Hepatocyte (in vitro differentiated cells): ENCODE data around the gene SEMA5A. TPM values are rescaled to one million over a fixed set of nuclear protein-coding genes. Genes with fewer than 3 reads are reported as not detected.

Experiments
- DNase-seq: peaks from one replicate; pipeline ENCODE4 v3.0.0-alpha.2; 2016; ENCODE audit warnings: low spot score
- H2AFZ ChIP-seq: fragments of 200-600 bp; sonication (generic); 2 replicates; pipeline ENCODE4 v1.6.0; 2016; ENCODE audit warnings: antibody characterized with exemption, mild to moderate bottlenecking
- H3K27ac ChIP-seq: fragments of 200-600 bp; sonication (generic); 2 replicates; pipeline ENCODE4 v1.5.1; 2016; ENCODE audit warnings: mild to moderate bottlenecking
- H3K27me3 ChIP-seq: fragments of 200-600 bp; sonication (generic); 2 replicates; pipeline ENCODE4 v1.6.1; 2016
- H3K36me3 ChIP-seq: fragments of 200-600 bp; sonication (generic); replicated peaks from 2 replicates; pipeline ENCODE4 v1.5.1; 2016; ENCODE audit warnings: low read depth; ENCODE audit not compliant: insufficient read depth
- H3K4me1 ChIP-seq: fragments of 200-600 bp; sonication (generic); 2 replicates; pipeline ENCODE4 v1.5.1; 2016; ENCODE audit warnings: mild to moderate bottlenecking, moderate library complexity; ENCODE audit not compliant: insufficient read depth
- H3K4me2 ChIP-seq: fragments of 200-600 bp; sonication (generic); 2 replicates; pipeline ENCODE4 v1.6.0; 2016
- H3K4me3 ChIP-seq: fragments of 200-600 bp; sonication (generic); 2 replicates; pipeline ENCODE4 v1.5.1; 2016; ENCODE audit warnings: mild to moderate bottlenecking
- H3K79me2 ChIP-seq: fragments of 200-600 bp; sonication (generic); 2 replicates; pipeline ENCODE4 v1.6.0; 2017; ENCODE audit warnings: mild to moderate bottlenecking
- H3K9me2 ChIP-seq: fragments of 200-600 bp; sonication (generic); replicated peaks from 2 replicates; pipeline ENCODE4 v1.6.0; 2017; ENCODE audit warnings: mild to moderate bottlenecking; ENCODE audit not compliant: insufficient read depth
- H3K9me3 ChIP-seq: fragments of 200-600 bp; sonication (generic); 2 replicates; pipeline ENCODE4 v1.5.1; 2016; ENCODE audit warnings: low read depth, mild to moderate bottlenecking
- H4K20me1 ChIP-seq: fragments of 200-600 bp; sonication (generic); 2 replicates; pipeline ENCODE4 v1.6.0; 2016; ENCODE audit warnings: mild to moderate bottlenecking; ENCODE audit not compliant: insufficient read depth, poor library complexity, severe bottlenecking
- EZH2 ChIP-seq: fragments of 200-600 bp; sonication (generic); IDR thresholded peaks from 2 replicates; pipeline ENCODE4 v1.6.1; 2016; ENCODE audit warnings: antibody characterized with exemption, mild to moderate bottlenecking, borderline replicate concordance
- EZH2phosphoT487 ChIP-seq: fragments of 200-600 bp; sonication (generic); IDR thresholded peaks from one replicate; pipeline ENCODE4 v1.6.1; 2018; ENCODE audit warnings: antibody characterized with exemption, mild to moderate bottlenecking, low read depth, moderate library complexity; ENCODE audit not compliant: unreplicated experiment, severe bottlenecking
- WGBS: methylation state at CpG from one replicate; pipeline ENCODE4 v1.1.6; 2016; ENCODE audit warnings: low lambda C conversion rate; ENCODE audit errors: missing lambda C conversion rate; 5-methylcytosine and 5-hydroxymethylcytosine counted together
- polyA plus RNA-seq: library from polyadenylated mRNA; unstranded; fragments of >200 nt; fragmentation: Nextera tagmentation; extraction: Ambion mirVana; gene quantifications from 2 replicates; pipeline ENCODE4 v1.2.1, GENCODE V29; 2016
- total RNA-seq: library from RNA; depleted of rRNA; stranded (reverse); fragments of >200 nt; gene quantifications from 2 replicates; pipeline ENCODE4 v1.2.3, GENCODE V29; 2014
- TF ChIP-seq, protein P1 (sequence below): fragments of 200-600 bp; sonication (generic); IDR thresholded peaks from 2 replicates; pipeline ENCODE4 v1.5.1; 2016; ENCODE audit warnings: antibody characterized with exemption, mild to moderate bottlenecking; ENCODE audit not compliant: poor library complexity

SEMA5A gene
- total and polyA plus RNA-seq, 2 experiments from 2014 or later: 10.7 to 21.7 TPM

DNA sequence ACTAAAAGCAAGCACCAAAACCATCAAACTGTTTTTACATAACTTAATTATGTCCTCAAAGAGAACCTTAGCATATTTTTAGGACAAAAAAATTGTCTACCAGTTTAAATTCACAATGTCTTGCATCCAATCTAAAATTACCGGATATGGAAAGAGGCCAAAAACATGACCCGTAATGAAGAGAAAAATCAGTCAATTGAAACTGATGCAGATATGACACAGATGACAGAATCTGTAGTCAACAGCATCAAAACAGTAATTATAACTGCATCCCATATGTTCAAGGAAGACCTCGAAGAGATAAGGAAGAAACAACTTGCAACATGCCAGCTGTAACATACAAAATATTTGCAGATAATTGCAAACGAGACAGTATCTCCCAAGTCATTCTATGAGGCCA lies 473.2 kb downstream of the SEMA5A start:
- WGBS: 76% methylated on average over 4 of the region's 4 CpGs
- TF ChIP-seq EZH2: no peak
- no peak for TF ChIP-seq EZH2phosphoT487
- TF ChIP-seq, protein P1, sequence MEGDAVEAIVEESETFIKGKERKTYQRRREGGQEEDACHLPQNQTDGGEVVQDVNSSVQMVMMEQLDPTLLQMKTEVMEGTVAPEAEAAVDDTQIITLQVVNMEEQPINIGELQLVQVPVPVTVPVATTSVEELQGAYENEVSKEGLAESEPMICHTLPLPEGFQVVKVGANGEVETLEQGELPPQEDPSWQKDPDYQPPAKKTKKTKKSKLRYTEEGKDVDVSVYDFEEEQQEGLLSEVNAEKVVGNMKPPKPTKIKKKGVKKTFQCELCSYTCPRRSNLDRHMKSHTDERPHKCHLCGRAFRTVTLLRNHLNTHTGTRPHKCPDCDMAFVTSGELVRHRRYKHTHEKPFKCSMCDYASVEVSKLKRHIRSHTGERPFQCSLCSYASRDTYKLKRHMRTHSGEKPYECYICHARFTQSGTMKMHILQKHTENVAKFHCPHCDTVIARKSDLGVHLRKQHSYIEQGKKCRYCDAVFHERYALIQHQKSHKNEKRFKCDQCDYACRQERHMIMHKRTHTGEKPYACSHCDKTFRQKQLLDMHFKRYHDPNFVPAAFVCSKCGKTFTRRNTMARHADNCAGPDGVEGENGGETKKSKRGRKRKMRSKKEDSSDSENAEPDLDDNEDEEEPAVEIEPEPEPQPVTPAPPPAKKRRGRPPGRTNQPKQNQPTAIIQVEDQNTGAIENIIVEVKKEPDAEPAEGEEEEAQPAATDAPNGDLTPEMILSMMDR: no peak
- no peaks in the 10 kb centered on the region for H3K9me2 ChIP-seq
- H3K9me3 ChIP-seq: no peaks in the 10 kb centered on the region
- H3K36me3 ChIP-seq: no peaks in the 10 kb centered on the region
- H2AFZ ChIP-seq: no peak overlapping the region
- no peak overlapping the region for H3K4me3 ChIP-seq
- H3K4me2 ChIP-seq: no peak overlapping the region
- H3K27me3 ChIP-seq: no peaks in the 10 kb centered on the region
- no peak for DNase-seq
- H4K20me1 ChIP-seq: no peaks in the 10 kb centered on the region
- no peaks in the 10 kb centered on the region for H3K4me1 ChIP-seq
- H3K79me2 ChIP-seq: no peaks in the 10 kb centered on the region
- no peak overlapping the region for H3K27ac ChIP-seq

- TF ChIP-seq EZH2 (no peak), EZH2phosphoT487 (no peak)
- TF ChIP-seq, protein P1: no peak
- Histone ChIP-seq H3K36me3 (no peaks in the 10 kb centered on the region), H3K4me3 (no peak overlapping the region), H3K27ac (no peak overlapping the region), H3K4me1 (no peaks in the 10 kb centered on the region), H4K20me1 (no peaks in the 10 kb centered on the region), H3K4me2 (no peak overlapping the region), H3K27me3 (no peaks in the 10 kb centered on the region), H3K9me3 (no peaks in the 10 kb centered on the region), H3K79me2 (no peaks in the 10 kb centered on the region), H2AFZ (no peak overlapping the region), H3K9me2 (no peaks in the 10 kb centered on the region)
- DNase-seq: no peak
Measured at GRCh38 chr5:9071524-9071923, 474.4 kb downstream of the SEMA5A start.

GRCh38 chr5:9071074-9071473 lies 474.8 kb downstream of the SEMA5A start:
- no peaks in the 10 kb centered on the region for H4K20me1 ChIP-seq
- TF ChIP-seq, protein P1: no peak
- no peak for TF ChIP-seq EZH2
- TF ChIP-seq EZH2phosphoT487: no peak
- H3K79me2 ChIP-seq: no peaks in the 10 kb centered on the region
- no peak overlapping the region for H3K4me2 ChIP-seq
- H3K4me1 ChIP-seq: no peaks in the 10 kb centered on the region
- H2AFZ ChIP-seq: no peak overlapping the region
- no peaks in the 10 kb centered on the region for H3K36me3 ChIP-seq
- H3K27ac ChIP-seq: no peak overlapping the region
- no peaks in the 10 kb centered on the region for H3K9me3 ChIP-seq
- no peaks in the 10 kb centered on the region for H3K9me2 ChIP-seq
- no peak for DNase-seq
- no peaks in the 10 kb centered on the region for H3K27me3 ChIP-seq
- 86% methylated on average over 3 of the region's 3 CpGs for WGBS
- no peak overlapping the region for H3K4me3 ChIP-seq

- WGBS: 66% methylated on average over 6 of the region's 6 CpGs
- H3K9me3 ChIP-seq: no peaks in the 10 kb centered on the region
- no peak for TF ChIP-seq EZH2
Measured at GRCh38 chr5:9069650-9070049, 476.2 kb downstream of the SEMA5A start.

More at GRCh38 chr5:9069650-9070049, 476.2 kb downstream of the SEMA5A start:
- no peak overlapping the region for H3K27ac ChIP-seq
- H2AFZ ChIP-seq: no peak overlapping the region
- DNase-seq: no peak
- no peak overlapping the region for H3K4me3 ChIP-seq
- no peak overlapping the region for H3K4me2 ChIP-seq
- H4K20me1 ChIP-seq: no peaks in the 10 kb centered on the region
- H3K79me2 ChIP-seq: no peaks in the 10 kb centered on the region
- H3K36me3 ChIP-seq: no peaks in the 10 kb centered on the region
- H3K27me3 ChIP-seq: no peaks in the 10 kb centered on the region
- no peaks in the 10 kb centered on the region for H3K9me2 ChIP-seq
- no peaks in the 10 kb centered on the region for H3K4me1 ChIP-seq
